ENCODE data around the gene RHCE. TPM values are rescaled to one million over a fixed set of nuclear protein-coding genes. Genes with fewer than 3 reads are reported as not detected.
A peak's percentile ranks its signal among the peaks of the same experiment; 100 is the strongest.

RHCE gene
- total and polyA plus RNA-seq, 11 donors: 0.24 to 2.0 (median 0.69) TPM; not detected in 1

DNA sequence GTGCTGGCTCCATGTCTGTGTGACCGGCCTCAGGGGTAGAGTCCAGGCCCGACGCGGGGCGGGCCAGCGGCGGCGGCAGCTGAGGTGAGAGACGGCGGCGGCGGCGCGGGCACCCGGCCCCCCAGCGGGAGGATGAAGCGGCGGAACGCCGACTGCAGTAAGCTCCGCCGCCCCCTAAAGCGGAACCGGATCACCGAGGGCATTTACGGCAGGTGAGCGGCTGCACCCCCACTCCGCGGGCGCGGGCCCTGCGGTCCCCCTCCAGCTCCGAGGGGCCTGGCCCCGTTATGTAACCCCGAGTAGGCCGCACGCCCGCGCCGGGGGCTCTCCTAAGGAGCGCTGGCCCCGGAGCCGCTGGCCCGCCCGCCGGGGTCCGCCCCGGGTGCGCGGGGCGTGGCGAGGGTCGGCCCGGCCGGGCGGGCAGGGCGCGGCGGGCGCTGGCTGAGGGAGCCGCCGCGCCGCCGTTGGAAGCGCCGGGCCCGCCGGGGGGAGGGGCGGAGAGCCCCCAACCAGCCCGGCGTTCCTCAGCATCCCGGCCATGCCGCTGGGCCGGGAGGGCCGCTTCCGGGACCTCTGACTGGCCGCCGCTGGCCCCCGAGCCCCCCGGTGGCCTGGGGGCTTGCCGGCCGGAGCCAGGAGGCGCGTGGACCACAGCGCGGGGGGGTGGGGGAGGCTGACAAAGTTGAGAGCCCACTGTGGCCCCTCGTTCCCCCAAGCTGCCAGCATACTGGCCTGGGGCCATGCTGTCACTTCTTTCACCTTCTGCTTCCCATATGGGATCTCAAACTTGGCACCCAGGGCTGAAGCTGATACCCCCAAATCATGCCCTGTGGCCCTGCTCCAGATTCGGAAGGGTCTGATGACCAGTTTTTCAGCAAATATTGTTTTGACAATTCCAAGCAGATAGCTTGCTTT, 10.6 kb upstream of the RHCE start:
- Histone ChIP-seq H3K9me3 (no peaks in the 10 kb centered on the region), H3K27ac (peak overlapping the region; percentile 78 to 97 (median 94)), H3K27me3 (no peaks in the 10 kb centered on the region), H3K4me1 (peaks cover 3 to 52% (median 45%) of the 10 kb centered on the region in 12 donors), H3K4me3 (peak overlapping the region; percentile 82 to 99 (median 92)), H3K36me3 (no peaks in the 10 kb centered on the region)
- ATAC-seq (peak in 2 of 4 donors; percentile 27 to 32), DNase-seq (peak in 4 of 5 donors; percentile 17 to 43 (median 33))
- TF ChIP-seq, protein P1, sequence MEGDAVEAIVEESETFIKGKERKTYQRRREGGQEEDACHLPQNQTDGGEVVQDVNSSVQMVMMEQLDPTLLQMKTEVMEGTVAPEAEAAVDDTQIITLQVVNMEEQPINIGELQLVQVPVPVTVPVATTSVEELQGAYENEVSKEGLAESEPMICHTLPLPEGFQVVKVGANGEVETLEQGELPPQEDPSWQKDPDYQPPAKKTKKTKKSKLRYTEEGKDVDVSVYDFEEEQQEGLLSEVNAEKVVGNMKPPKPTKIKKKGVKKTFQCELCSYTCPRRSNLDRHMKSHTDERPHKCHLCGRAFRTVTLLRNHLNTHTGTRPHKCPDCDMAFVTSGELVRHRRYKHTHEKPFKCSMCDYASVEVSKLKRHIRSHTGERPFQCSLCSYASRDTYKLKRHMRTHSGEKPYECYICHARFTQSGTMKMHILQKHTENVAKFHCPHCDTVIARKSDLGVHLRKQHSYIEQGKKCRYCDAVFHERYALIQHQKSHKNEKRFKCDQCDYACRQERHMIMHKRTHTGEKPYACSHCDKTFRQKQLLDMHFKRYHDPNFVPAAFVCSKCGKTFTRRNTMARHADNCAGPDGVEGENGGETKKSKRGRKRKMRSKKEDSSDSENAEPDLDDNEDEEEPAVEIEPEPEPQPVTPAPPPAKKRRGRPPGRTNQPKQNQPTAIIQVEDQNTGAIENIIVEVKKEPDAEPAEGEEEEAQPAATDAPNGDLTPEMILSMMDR (IDR thresholded peaks at IDR 0.05): no peak
- TF ChIP-seq POLR2A (IDR thresholded peaks at IDR 0.05): peak in 1 of 2 donors; percentile 34
- intact Hi-C loops (cut with DNase I): loop anchor here in 6 of 10 donors (2.0 to 10.0 kb wide), 6 partner anchors 36 to 364 kb away; partner anchors contain the start of gene TMEM50A (in 1 of the 6)
- 0 to 1% (median 0%) methylated on average over 2 to 89 of the region's 89 CpGs for WGBS, 4 donors

DNA sequence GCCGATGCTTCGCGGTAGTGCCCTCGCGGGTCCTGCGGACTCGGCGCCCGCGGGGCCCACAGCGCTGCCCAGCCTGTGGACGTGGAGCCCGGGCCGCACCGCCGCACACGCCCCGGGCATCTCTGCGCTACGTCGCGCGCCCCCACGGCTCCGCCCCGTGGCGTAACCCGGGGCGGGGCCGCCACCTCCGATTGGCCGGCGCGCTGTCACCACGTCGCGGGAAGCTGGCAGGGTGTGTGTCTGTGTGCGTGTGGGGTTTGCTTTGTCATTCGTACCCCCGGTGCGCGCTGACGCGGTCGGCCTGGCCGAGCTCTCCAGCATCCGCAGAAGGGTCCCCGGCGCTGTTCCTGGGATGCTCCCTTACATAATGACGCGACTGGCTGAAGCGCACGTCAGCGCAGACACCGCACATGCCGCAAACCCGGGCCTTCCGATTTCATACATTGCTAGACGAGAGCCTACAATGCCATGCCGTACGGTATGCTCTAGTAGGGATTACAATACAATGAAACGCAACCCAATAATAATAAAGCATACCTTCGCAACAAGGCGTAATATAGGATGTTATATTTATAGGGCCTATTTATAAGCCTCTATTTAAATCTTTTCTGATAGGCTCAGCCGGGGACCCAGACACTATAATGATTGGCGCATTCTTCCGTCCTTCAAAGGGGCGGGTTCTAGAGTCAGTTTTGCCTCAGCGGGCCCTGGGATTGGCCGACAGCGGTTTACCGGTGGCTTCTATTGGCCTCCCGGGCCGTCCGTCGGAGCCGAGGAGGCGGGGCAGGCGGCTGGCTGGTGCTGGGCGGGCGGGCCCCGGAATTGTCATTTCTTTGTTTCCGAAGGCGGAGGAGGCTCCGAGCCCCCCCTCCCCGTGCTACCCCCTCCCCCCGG, 9.7 kb upstream of the RHCE start, which contains the start of gene MACO1:
TSS of gene MACO1 (plus strand) at position 825 of the 894 bp plus-strand sequence. CDS start 202 bp downstream, outside the sequence.
- intact Hi-C loops (cut with DNase I): loop anchor here in 6 of 10 donors (2.0 to 10.0 kb wide), 6 partner anchors 37 to 364 kb away; partner anchors contain the start of gene TMEM50A (in 1 of the 6)
- H3K27me3 ChIP-seq: no peaks in the 10 kb centered on the region
- H3K4me1 ChIP-seq: peaks cover 3 to 43% (median 36%) of the 10 kb centered on the region in 12 donors
- peak within 1 kb of the TSS; percentile 78 to 97 (median 94) for H3K27ac ChIP-seq
- peak; percentile 97 to 98 (median 97) for DNase-seq
- H3K4me3 ChIP-seq: peak within 1 kb of the TSS; percentile 82 to 99 (median 92)
- TF ChIP-seq POLR2A (IDR thresholded peaks at IDR 0.05): peak; percentile 42 to 96
- TF ChIP-seq, protein P1 (IDR thresholded peaks at IDR 0.05): peak in 1 of 12 donors; percentile 10
- H3K36me3 ChIP-seq: no peaks in the 10 kb centered on the region
- WGBS, 4 donors: 0 to 2% (median 0%) methylated on average over 34 to 87 of the region's 87 CpGs
- peak; percentile 96 to 98 (median 97) for ATAC-seq
- no peaks in the 10 kb centered on the region for H3K9me3 ChIP-seq

DNA sequence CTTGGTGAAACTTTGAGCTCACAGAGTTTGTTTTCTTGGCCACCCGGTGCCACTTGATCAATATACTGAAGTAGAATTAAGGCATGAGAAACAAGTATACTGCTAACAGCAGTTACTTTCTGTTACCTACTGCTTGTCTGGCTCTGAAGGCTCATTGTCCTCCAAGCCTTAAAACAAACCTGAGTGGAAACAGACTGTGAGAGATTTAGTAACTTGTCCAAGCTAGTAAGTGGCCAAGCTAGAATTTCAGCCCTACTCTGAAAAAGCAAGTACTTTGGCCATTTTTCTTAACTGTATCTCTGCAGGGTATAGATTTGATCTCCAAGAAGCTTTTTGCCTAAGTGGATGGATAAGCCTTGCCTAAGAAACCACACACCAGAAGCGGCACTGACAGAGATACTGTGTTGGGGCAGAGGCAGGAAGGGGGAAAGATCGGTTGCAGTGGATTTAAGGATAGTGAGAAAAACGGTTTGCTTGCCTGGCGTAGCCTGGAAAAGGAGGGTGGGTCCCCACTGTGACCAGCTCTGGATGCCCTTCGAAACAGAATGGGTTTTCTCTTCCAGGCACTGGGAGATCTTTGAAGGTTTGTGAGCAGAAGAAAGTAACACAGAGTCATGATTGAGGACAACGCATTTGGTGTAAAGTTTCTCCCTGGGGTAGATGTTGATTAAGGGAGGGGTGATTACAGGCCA, 8.0 kb upstream of the RHCE start:
- TF ChIP-seq, protein P1 (IDR thresholded peaks at IDR 0.05): no peak
- no peak for TF ChIP-seq POLR2A (IDR thresholded peaks at IDR 0.05)
- 93 to 94% (median 94%) methylated on average over 7 of the region's 7 CpGs for WGBS, 4 donors
- Histone ChIP-seq H3K9me3 (no peaks in the 10 kb centered on the region), H3K27me3 (no peaks in the 10 kb centered on the region), H3K4me1 (peaks cover 0 to 26% (median 20%) of the 10 kb centered on the region in 12 donors), H3K27ac (no peak overlapping the region), H3K4me3 (no peak overlapping the region), H3K36me3 (no peaks in the 10 kb centered on the region)
- intact Hi-C loops (cut with DNase I): loop anchor here in 2 of 10 donors (10.0 kb wide), 2 partner anchors 186 to 376 kb away; partner anchors contain the start of genes MAN1C1 (in 1 of the 2) and SELENON (in 1 of the 2)
- ATAC-seq (no peak), DNase-seq (no peak)

Measured in heart left ventricle (tissue), 16 donors.